G401.6 (cell line): ENCODE measurements around the gene SZT2.
"Not testable (repeated sequence)": the region's sequence is repeated elsewhere in the genome, so short reads cannot be mapped to it uniquely, and the experiment has no call there.

Experiments
- FAIRE-seq: peaks from 2 replicates; lab custom pipeline; 2012; peaks lifted over from hg19 to GRCh38; lab: Jason Lieb, UNC

The SZT2 gene

DNA sequence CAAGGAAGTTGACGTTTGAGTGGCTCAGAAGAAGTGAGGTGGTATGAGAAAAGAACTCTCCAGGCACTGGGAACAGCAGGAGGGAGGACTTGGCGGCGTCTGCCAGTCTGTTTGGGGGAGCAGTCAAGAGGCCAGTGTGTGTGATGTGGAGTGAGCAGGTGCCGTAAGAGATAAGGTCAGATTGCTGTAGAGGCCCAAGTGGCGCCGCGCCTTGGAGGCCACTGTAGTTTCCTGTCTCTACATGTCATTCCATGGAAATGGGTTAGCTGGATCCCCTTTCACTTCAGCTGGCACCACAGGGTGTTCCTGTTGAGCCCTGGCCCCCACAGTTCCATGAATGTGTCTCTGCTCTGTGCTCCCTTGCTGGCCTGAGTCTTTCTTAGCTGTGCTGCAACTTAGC, 105.5 kb downstream of the SZT2 start:
- FAIRE-seq = no peak

DNA sequence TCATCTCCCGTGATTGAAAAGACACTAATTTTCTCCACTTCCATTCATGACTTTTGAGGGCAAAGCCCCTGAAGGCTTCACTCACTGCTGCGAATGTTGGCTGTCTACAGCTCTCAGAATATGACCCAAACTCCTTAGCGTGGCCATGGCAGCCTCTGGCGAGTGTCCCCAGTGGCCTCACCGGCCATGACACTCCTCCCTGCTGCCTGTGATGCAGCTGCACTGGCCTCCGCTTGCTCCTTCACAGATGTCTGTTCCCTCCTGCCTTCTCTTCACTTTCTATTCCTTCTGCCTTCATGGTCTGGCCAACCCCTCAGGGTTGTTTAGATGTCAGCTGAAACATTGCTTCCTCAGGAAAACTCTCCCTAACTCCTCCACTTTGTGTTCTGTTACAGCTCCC, 110.2 kb downstream of the SZT2 start:
- no peak for FAIRE-seq

DNA sequence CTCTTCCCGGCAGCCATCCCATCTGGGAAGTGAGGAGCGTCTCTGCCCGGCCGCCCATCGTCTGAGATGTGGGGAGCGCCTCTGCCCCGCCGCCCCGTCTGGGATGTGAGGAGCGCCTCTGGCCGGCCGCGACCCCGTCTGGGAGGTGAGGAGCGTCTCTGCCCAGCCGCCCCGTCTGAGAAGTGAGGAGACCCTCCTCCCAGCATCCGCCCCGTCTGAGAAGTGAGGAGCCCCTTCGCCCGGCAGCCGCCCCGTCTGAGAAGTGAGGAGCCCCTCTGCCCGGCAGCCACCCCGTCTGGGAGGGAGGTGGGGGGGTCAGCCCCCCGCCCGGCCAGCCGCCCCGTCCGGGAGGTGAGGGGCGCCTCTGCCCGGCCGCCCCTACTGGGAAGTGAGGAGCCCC, 112.1 kb downstream of the SZT2 start:
- not testable (repeated sequence) for FAIRE-seq

DNA sequence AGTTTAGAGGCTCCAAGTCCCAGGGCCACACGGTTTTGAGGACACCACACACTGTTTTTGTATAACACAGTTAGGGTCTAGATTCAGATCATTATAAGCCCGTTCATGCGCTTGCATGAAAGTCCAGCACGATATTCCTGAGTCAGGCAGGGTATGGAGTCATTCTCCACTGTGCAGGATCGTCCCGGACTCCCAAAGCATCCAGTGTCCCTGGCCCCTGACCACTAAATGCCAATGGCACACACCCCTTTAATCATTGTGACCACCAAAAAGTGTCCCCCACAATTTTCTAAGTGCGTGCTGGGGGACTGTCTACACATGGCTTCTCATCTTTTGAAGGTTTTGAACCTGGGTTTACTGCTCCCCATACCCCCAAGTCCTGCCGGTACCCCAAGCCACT, 113.8 kb downstream of the SZT2 start:
- no peak for FAIRE-seq
